NCI-H446 (cell line): ENCODE data around the gene DLG2.

Experiments
- DNase-seq, 2 experiments: peaks; one replicate each; lab custom pipeline; 2025; lab: John Stamatoyannopoulos, UW

The DLG2 gene

DNA sequence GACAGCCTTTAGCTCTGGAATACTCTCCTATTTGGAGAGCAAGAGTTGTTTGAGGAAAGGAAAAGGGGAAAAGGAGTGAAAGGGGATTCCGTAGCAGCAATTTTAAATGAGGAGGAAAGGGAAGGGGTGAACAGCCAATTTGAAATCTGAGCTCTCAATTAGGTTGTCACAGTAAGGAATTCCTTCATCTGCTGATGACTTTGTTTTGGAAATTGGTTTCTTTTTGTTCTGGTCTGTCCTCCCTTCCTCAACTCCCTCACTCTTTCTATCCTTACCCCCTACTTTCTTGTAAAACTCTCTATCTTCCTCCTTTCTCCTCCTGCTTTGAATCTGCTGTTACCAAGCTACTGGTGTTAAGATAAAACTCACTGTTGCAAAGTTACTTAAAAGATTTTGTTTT, 1155.6 kb downstream of the DLG2 start:
- DNase-seq, result no peak

DNA sequence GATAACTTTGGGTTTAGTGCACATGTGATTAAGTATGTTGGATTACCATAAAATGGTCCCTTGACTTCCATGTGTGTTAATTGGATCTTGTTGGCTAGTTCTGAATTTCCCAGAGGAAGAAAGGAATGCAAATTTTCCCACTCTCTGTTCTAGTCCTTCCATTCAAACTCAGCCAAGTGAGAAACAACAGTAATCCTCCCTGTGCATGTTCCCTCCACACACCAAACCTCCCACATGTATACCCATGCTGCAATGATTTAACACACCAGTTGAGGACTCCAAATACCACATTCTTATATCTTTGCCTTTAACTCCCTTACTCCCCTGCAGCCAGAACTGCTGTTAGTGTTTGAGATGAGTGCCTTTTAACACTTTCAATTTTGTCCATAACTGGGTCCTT, 1158.9 kb downstream of the DLG2 start:
- DNase-seq, result peak in 1 of 2 experiments; percentile 29

DNA sequence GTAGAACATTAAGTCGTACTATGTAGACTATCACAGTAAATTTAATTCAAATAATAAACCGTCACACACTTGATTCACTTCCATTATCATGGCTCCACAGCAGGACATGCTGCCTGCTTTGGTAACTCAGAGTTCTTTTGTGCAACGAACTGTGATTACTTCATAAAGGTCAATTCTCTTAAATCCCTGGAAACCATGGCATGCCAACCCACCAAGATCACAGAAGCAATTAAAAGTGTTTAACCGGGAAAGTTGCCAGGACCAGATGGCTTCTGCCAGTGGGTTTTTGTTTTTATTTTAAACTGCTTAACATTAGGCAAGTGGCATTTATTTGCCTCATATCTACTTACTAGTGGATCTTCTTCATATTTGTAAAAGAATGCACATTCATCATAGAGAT, 1162.1 kb downstream of the DLG2 start:
- DNase-seq, result peak; percentile 92 to 96

DNA sequence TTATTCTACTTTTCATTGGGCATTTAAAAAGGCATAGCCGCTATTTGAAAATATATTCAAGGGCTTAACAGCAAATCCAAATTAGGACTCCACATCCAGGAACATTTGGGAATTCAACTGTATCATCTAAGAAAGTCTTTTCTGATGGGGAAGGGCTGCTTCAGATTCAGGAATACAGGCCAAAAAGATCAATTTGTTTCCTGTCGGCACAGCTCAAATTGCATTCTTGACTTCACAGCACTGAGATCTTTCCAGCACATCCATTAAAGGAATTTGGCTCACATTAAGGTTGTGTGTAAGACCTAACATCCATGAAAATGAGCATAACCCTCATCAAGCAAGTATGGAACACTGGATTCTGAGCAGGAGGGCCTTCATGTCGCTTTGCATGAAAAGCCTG, 1171.5 kb downstream of the DLG2 start:
- peak; percentile 12 to 61 for DNase-seq

DNA sequence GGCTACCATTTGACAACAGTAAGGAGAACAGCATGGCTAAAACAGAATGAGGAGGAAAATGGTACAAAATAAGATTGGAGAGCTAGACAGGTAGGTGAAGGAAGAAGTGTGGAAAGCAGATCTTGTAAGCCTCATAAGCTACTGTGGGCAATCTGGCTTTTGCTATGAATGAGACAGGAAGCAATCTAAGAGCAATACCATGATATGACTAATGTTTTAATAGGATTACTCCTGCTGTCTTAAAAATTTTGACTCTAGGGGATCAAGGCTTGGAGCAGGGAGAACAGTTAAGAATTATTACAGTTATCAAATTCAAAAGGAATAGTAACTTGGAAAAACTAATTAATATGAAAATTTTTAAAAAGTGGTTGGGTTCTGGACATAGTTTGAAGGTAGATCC, 1174.9 kb downstream of the DLG2 start:
- no peak for DNase-seq

DNA sequence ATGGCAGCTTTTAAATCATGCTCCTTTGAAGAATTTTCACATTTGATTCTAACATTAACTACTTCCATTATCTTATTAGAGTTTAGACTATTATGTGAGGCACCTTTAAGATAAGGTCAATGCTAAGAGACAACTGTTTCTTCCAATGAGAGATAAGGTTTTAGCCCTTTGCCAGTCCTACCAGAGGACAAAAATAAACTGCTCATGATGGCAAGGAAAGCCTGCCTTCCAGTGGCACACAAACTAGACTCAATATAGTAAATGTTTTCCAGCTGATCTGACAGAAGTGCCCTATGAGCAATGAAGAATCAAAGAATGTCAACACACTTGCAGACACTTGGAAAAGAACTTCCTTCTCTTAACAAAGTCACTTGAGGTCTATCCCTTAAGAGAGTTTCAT, 1188.6 kb downstream of the DLG2 start:
- DNase-seq, result no peak

DNA sequence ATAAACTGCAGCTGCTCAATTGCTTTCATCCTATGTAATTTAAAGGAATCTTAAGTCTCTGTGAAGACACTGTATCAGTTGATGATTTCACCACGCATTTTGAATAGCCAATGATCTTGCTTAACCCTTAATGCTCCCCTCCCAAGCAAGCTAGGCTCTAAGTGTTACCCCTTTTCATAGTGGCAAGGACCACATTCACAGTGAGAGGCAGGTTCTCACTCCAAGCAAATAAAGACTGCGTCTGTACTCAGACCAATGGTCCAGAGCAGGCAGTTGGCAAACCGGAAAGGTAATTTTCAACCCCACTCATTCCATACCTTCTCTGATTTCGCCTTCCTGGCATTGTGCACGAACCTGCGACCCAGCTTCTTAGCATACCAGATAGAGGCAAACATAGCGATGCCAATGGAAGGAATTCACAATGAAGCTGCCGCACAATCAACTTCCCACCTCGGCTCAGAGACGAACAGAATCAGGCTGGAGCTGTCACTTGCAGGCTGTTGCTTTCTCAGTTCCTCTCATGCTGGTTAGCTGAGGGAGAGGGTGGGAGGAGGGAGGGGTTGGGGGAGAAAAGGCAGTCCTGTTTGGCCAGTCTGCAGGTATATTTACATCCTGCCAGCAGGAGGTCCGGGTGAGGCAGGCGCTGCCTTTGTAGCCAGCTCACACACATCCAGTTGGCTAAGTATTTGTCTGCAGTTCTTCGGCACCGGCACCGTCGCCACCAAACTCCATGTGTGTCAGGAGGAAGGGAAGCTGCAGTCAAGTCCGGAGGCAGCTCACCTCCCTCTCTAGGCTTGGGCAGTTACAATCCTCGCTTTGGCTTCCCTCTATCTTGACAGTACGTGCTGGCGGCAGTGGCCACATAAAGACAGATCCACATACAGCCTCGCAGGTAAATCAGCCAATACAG, 1189.8 kb downstream of the DLG2 start:
- no peak for DNase-seq

DNA sequence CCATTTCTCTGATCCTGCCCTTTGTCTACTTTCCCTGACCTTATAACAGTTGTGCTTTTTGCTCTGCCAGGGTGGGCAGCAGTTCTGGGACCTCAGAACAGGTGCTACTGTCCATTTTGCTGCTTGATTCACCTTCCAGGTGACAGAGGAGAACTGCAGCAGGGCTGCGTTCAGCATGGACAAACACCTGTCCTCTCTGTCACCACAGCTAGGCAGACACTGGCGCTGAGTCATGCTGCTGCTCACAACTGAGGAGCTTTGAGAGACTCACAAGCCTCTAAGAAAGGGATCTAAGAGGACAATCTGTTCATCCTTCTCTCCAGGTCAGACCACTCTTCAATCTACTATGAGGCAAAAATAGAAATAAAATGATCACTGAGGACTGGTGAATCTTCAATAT, 1196.5 kb downstream of the DLG2 start:
- no peak for DNase-seq

DNA sequence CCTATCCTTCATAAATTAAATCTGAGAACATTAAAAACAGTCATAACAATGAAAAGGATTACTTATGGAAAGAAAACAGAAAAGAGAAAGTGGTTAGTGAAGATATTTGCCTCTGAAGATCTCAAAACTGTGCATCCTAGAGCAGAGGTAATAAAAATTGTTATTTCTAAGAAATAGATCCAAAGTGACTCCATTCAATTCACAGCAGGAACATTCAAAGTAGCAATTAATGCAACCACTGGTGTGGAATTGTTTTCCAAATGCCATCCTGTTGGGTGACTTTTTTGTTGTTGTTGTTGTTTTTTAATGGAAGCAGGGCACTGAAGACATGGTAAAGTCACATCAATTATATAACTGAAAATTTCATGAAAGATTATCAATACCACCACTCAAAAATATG, 1201.5 kb downstream of the DLG2 start:
- DNase-seq, result no peak

DNA sequence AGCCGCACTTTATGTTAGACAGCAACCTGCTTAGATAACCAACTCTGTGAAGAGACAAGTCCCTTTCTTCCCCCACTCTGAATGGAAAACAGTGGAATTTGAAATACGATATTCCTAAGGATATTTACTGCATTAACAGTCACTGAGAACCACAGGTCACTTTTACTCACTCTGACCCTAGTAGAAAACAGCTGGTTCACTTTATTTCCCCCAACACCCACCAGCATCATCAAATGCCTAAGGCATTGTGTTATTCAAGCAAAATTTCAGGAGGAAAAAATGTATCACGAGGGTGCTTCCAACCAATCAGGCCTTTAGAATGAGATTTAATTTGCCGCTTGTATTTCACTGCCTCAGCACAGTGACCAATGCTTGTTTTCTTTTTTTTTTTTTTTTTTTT, 1206.9 kb downstream of the DLG2 start:
- no peak for DNase-seq

DNA sequence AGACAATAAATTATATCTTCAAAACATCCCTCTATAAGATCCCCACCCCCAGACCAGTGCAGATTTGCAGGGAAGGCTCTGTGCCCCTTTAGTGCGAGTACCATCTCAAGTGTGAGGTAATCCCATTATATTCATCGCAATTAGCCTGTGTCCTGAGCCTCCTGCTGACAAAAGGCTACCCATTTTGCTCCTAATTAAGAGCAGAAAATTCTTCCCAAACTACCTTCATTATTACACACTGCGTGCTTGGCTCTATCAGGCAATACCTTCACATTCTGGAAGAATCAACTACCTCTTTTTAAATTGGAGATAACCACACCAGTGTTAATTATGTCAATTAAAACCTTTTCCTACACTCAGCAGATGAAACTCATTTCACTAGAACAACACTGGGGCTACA, 1207.5 kb downstream of the DLG2 start:
- no peak for DNase-seq

DNA sequence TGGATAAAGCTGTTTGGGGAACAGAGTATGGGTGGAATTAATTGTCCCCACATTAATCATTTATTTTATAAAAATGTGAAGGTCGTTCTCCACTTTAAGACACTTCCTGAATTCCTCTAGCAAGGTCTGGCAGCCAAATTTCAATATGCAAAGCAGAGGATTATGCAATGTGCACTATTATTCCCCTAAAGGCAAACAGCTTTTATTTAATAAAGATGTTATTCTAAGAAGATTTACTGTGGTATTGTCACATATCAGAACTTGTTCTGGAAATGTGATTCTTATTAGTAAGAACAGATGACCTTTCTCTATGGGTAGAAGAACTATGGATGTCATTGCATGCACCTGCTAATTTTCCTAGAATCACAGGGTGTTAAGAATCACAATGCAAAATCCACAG, 1212.2 kb downstream of the DLG2 start:
- no peak for DNase-seq

DNA sequence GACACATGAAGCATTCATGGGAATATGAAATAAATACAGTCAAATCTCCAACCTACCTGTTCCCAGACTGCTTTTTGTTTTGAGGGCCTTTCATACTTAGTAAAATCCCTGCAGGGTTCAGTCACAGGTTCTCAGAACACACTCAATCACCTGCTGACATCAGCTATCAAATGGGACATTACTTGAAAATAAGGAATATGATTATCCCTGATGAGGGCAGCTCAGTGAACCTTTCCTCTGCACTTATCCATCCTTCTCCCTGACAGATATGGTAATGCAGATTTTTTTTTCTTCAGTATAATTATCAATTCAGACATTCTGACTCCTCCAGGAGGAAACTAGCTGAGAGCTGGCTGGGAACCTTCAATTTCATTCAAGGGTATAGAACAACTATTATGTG, 1213.6 kb downstream of the DLG2 start:
- no peak for DNase-seq

DNA sequence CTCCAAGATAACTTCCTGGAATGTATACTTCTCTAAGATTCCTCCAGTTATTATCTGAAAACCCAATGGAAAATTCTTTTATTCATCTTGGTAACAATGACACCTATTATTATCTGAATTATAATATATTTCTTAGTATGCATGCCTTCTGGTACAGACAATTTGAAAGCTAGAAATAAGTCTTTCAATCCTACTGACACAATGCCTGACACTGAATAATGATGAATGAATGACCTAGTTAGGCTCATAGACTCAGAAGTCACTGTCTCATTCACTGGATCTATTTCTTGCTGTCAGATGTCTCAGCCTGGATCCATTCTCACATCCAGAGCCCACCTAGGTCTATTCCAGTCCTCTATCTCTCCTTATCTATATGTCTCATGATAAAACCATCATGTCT, 1214.3 kb downstream of the DLG2 start:
- no peak for DNase-seq

DNA sequence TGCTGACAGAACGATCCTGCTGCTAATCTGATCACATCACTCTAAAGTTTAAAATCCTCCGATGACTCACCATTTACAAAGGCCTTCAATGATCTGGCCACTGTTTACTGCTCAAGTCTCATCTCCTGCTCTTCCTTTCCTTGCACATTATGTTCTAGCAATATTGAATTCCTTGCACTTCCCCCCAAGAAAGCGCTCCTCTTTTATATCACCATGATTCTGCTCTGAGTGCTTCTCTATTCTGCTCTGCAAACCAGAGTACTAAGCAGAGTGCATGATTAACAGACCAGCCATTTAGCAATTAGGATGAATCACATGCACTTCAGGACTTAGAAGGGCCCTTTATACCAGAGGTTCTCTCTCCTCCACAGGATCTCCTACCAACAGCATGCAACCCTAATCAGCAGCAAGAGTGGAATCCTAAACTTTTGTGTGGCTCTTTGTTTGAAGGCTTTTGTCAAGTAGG, 1218.2 kb downstream of the DLG2 start:
- DNase-seq, result no peak

DNA sequence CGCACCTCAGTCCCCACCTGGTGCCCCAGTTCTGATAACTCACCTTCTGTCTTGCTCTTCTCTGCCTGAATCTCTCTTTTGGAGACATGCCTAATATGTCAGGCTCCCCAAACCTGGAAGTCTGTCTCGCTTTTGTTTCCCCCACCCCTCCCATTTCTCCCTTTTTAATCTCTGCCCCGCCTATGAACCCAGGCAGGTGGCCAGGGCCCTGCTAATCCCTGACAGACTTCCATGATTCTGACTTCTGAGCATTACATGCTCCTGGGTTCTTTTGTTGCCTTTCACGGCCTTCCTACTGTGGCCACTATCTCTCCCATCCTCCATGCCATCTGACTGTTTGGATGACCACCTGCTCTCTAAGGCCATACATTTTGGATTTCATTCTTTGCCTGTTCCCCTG, 1220.1 kb downstream of the DLG2 start:
- DNase-seq, result no peak

DNA sequence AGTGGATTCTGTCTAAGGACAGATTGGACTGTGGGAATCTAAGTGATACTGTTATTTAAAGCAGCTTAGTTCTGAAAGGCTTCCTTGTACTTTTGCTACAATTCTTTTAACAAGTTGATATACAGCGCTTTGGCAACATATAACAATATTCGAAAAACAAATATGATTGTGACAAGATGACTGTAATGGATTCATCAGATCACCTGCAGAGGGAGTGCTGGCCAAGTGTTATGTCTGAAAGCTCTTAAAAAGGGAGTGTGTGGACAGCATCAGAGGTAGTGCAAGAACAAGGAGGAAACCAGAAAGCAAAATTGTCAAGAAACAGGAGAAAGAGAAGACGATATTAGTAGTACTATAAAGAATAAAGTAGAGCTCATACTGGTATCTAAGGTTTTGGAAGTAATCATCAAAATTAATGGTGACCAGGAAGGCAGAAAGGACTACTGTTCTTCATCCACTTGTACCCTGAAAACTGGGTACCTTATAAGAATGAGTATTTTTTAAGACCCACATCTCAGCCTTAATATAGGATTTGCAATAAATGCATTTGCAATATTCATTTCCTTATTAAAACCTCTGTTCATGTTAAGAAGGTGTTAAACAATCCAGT, 1229.0 kb downstream of the DLG2 start:
- DNase-seq, result peak; percentile 33 to 65

DNA sequence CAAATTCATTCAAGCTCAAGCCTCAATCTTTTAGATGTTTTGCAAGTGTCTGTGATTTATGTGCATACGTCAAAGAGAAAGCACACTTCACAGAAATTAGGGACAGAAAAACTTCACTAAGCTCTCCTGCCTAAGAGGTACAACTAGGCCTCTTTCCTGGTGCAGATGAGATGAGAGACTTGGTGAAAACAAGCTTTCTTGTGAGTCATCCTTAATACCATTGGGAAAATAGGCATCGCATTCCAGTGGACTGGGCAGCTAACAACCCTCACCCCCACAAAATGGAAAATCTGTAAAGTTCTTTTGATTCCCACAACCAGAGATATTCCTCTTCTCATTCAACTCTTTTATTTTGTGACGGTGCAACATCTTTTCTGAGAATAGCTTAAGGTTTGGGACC, 1230.6 kb downstream of the DLG2 start:
- no peak for DNase-seq

DNA sequence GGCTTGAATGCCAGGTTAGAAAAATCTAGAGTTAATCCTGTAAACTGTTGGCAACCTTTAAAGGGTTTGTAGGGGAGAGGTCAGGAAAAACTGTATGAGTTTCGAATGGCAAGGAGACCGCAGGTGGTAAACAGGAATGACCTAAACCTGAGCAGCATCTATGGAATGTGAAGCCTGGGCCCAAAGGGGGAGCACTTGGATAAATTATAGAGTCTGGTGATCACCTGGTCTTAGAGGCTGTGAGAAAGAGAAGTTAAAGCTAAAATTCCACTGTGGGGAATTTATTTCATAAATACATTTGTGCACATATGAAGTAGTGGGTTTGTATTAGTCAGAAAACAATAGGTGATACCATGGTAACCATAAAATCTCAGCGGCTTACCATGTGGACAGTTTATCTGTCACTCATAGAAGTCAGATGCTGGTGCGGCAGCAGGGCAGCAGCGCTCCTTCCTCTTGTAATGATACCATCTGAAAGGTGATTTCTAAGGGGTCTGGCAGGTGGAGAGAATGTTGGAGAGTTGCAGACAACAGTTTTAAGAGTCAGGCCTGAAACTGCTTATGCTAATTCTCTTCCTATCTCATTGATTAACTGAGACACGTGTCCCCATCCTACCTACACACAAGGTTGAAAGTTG, 1236.6 kb downstream of the DLG2 start:
- DNase-seq, result peak in 1 of 2 experiments; percentile 24

DNA sequence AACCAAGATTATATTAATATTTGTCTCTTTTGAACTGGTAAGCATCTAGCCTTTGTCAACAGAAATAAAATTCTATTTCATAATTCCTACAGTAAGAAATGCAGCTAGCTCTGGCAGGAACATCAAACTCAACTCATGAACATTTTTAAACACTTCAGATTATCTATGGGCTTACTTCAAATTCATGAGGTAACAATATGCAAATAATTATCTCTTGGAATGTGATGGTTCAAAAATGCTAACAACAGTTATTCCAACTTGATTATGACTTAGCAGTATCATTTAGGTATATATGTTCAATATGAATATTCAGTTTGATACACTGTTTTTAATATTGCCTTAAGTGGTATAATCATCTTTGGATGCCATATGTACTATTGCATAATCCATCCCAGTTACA, 1237.4 kb downstream of the DLG2 start:
- no peak for DNase-seq

DNA sequence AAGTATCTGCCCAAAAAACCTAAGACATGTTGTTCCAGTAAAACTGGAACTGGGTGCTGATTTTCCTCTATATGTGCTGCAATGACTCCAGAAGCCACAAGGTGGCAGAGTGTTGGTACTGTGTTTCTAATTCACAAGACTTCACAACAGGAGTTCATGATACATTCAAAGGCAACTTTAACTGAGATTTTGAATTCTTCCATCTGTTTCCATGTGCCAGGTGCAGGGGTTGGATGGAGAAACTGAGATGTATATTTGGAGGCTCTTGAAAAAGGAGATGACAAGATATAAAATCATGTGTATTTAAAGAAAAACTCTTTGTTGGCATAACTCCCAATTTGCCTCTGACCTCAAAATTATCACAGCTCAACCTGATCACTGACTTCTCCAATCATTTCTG, 1242.4 kb downstream of the DLG2 start:
- peak; percentile 59 to 79 for DNase-seq

DNA sequence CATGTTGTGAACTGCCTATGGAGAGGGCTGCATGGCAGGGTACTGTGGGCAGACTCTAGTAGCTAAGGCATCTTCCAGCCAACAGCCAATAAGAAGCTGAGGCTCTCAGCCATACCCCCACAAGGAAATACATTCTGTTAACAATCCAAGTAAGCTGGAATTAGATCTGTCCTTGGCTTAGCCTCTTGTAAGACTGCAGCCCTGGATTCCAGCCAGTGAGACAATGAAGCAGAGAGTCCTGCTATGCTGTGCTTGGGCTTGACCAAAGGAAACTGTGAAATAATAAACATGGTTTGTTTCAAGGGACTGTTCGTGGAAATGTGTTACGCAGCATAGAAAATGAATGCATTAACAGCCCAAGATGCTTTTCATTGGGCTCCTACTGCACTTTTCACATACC, 1243.6 kb downstream of the DLG2 start:
- DNase-seq, result peak in 1 of 2 experiments; percentile 34

DNA sequence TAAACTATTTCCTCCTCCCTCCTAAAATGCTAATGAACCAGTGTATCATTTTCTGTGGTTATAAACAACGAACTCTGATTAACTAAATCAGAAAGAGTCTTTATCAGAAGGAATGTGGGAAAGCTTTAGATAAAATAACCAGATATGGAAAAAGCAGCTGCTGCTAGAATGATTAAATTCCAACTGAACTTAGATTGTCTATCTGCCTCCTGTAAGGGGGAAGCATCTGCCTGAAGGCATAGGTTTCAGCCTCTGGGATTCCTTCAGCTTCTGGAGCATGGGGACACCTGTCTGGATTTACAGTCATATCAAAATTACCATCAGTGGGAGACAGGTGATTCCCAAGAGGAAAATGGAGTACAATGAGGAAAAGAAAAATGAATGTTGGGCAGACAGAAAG, 1245.5 kb downstream of the DLG2 start:
- DNase-seq, result no peak
